GM21723 (cell line): ENCODE data around the gene UBAC2.
"Not testable (repeated sequence)": the region's sequence is repeated elsewhere in the genome, so short reads cannot be mapped to it uniquely, and the experiment has no call there.

Experiments
- ATAC-seq: cut with Tn5 transposase; IDR thresholded peaks from one replicate; pipeline ENCODE4 v1.9.1; 2021; ENCODE audit warnings: mild to moderate bottlenecking, moderate library complexity; ENCODE audit not compliant: unreplicated experiment

The UBAC2 gene

GRCh38 chr13:99385940-99386339 is 185.3 kb downstream of the UBAC2 start:
- ATAC-seq: no peak

GRCh38 chr13:99386495-99386894 is 185.8 kb downstream of the UBAC2 start:
- no peak for ATAC-seq

- ATAC-seq: peak; percentile 59
Observed at GRCh38 chr13:99386911-99387788, 186.5 kb downstream of the UBAC2 start.

- no peak for ATAC-seq
Observed at GRCh38 chr13:99388334-99388923, 187.8 kb downstream of the UBAC2 start.

- ATAC-seq: not testable (repeated sequence)
Observed at GRCh38 chr13:99389094-99389493, 188.4 kb downstream of the UBAC2 start.

GRCh38 chr13:99389520-99390304 is 189.1 kb downstream of the UBAC2 start:
- no peak for ATAC-seq

- ATAC-seq: no peak
Observed at GRCh38 chr13:99390601-99391000, 189.9 kb downstream of the UBAC2 start.

- ATAC-seq: no peak
Observed at GRCh38 chr13:99391781-99392469, 191.3 kb downstream of the UBAC2 start.

- ATAC-seq: no peak
Observed at GRCh38 chr13:99392470-99393135, 191.9 kb downstream of the UBAC2 start.

- ATAC-seq: not testable (repeated sequence)
Observed at GRCh38 chr13:99393391-99393790, 192.7 kb downstream of the UBAC2 start.

GRCh38 chr13:99393791-99394735 is 193.4 kb downstream of the UBAC2 start:
- no peak for ATAC-seq

GRCh38 chr13:99395436-99395835 is 194.8 kb downstream of the UBAC2 start:
- no peak for ATAC-seq

GRCh38 chr13:99396446-99396845 is 195.8 kb downstream of the UBAC2 start:
- no peak for ATAC-seq

- ATAC-seq: no peak
Observed at GRCh38 chr13:99398071-99398470, 197.4 kb downstream of the UBAC2 start.

- ATAC-seq: no peak
Observed at GRCh38 chr13:99398916-99399622, 198.4 kb downstream of the UBAC2 start.

GRCh38 chr13:99399623-99399974 is 198.9 kb downstream of the UBAC2 start:
- ATAC-seq: no peak

GRCh38 chr13:99403458-99403971 is 202.9 kb downstream of the UBAC2 start:
- no peak for ATAC-seq

- ATAC-seq: no peak
Observed at GRCh38 chr13:99404005-99404755, 203.5 kb downstream of the UBAC2 start.
